ENCODE measurements around the gene CPN2.

Gene CPN2

DNA sequence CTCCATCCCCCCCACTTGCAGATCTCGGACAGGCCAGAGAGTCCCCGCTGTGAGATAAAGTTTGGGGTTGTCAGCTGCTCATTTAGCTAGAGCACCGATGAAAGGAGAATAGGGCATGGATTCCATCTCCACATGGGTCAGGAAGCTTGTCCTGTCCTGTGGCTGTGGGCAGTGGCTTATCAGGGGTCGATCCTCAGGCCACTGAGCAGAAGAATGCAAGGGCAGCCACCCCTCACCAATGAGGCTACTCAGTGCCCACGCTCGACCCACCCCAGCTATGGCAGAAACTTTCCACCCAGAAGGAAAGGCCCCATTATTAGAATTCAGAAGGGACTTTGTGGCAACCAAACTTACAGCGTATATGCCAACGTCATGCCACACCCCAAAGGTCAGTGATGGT, 43.3 kb downstream of the CPN2 start:
- Mint-ChIP-seq H3K27me3 (peaks cover 22% of the 10 kb centered on the region), H3K4me1 (peaks cover 50% of the 10 kb centered on the region), H3K4me3 (no peak overlapping the region), H3K9me3 (no peaks in the 10 kb centered on the region), H3K36me3 (no peaks in the 10 kb centered on the region), H3K27ac (no peak overlapping the region)
- no peak for ATAC-seq

DNA sequence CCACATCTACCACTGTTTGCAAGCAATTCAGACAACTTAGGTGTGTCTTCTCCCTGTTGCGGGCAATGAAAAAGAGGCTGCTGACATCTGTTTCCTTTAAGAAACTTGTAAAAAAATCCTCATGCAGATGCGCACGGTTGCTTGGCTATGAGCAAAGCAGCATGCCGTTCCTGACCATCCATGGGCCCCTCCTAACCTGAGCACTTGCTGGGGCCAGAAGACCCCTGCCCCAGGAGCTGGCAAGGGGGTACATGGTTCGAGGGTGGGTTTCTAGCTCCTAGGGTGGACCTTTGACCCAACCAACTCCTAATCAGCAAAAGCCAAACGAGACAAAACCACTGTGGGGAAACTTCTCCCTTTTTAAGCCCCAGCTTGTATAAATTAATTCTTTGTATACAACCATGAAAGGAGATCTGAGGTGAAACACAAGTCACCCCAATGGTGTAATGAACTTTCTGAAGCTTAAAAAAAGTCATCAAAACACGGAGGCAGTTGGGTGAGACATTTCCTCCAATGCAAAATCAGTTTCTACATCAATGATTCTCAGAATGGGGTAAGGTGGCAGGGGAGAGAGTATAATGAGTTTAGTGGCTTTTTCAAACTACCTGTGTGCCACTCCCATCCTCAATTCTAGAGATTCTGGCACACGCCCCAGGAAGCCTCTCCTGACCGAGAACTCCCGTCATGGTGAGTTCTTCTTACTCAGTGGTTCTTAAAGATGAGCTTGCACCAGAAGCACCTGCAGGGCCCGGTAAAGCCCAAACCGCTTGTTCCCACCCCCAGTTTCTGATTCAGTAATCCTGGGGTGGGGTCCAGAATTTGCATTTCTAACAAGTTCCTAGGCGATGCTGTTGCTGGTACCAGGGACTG, 44.1 kb downstream of the CPN2 start:
- H3K36me3 Mint-ChIP-seq = no peaks in the 10 kb centered on the region
- ATAC-seq = peak; percentile 70
- H3K4me1 Mint-ChIP-seq = peaks cover 44% of the 10 kb centered on the region
- peak overlapping the region; percentile 48 for H3K27ac Mint-ChIP-seq
- H3K9me3 Mint-ChIP-seq = no peaks in the 10 kb centered on the region
- peaks cover 15% of the 10 kb centered on the region for H3K27me3 Mint-ChIP-seq
- H3K4me3 Mint-ChIP-seq = peak overlapping the region; percentile 48

DNA sequence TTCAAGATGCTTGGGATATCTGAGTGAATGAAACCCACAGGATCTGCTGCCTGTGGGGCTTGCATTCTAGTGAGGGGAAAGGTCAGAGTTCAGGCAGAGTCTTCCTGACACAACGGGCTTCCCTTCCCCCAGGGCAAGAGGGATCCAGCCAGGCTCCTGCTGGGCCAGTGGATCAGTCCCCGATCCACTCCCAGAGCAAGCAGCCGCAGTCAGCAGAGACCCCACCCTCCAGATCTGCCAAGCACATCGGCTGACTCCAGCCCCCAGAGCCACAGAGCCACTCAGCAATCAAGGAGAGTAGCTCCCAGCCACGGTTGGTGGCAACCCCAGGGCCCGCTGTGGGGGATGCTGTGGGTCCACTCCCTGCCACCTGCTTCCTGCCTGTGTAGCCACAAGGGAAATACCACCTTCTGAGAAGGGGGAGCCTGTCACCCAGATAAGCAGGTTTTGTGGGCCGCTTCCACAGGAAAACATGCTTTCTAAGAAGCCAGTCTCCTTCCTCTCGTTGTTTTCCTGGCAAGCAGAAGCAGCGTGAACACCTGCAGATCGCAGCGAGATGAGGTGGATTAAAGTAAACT, 44.9 kb downstream of the CPN2 start:
- ATAC-seq = peak; percentile 81
- Mint-ChIP-seq H3K36me3 (no peaks in the 10 kb centered on the region), H3K4me1 (peaks cover 44% of the 10 kb centered on the region)

DNA sequence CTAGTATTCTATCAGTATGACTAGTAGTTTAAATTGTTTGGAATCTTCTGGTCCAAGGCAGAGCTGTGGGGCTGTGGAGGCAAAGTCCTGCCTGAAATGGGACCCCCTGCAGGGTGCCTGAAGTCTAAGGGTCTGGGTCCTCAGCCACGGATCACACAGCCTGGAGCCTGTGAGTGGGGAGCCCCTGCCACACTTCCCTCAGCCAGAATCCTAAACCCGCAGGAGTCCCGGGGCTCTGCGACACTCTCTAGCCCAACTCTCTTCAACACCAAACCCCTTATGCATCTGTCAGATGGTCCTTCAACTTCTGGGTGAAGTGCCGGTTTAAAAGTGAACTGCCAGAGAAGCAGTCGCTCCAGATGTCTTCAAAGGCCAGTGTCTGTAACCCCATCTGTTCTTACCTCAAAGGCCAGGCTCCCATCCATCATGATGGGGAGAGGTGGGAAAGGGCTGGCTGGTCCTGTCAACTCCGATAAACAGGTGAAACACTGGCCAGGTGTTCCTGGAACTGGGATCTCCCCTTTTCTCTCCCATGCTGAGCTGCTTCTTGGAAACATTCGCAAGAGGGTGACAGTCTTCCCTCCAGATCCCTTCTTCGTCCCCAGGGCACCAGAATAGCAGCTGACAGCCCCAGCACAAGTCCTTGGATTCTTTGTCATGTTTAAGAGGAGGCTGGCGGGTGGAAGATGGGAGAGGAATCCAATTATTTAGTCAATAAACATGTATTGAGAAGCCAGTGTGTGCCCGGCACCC, 45.6 kb downstream of the CPN2 start:
- Mint-ChIP-seq H3K9me3 (no peaks in the 10 kb centered on the region), H3K4me1 (peaks cover 44% of the 10 kb centered on the region), H3K36me3 (no peaks in the 10 kb centered on the region), H3K27ac (peak overlapping the region; percentile 48), H3K4me3 (no peak overlapping the region), H3K27me3 (peaks cover 2% of the 10 kb centered on the region)
- ATAC-seq = no peak

More for the DNA sequence above, 44.9 kb downstream of the CPN2 start:
- no peaks in the 10 kb centered on the region for H3K9me3 Mint-ChIP-seq
- H3K4me3 Mint-ChIP-seq = peak overlapping the region; percentile 12
- H3K27me3 Mint-ChIP-seq = peaks cover 8% of the 10 kb centered on the region
- H3K27ac Mint-ChIP-seq = peak overlapping the region; percentile 48

DNA sequence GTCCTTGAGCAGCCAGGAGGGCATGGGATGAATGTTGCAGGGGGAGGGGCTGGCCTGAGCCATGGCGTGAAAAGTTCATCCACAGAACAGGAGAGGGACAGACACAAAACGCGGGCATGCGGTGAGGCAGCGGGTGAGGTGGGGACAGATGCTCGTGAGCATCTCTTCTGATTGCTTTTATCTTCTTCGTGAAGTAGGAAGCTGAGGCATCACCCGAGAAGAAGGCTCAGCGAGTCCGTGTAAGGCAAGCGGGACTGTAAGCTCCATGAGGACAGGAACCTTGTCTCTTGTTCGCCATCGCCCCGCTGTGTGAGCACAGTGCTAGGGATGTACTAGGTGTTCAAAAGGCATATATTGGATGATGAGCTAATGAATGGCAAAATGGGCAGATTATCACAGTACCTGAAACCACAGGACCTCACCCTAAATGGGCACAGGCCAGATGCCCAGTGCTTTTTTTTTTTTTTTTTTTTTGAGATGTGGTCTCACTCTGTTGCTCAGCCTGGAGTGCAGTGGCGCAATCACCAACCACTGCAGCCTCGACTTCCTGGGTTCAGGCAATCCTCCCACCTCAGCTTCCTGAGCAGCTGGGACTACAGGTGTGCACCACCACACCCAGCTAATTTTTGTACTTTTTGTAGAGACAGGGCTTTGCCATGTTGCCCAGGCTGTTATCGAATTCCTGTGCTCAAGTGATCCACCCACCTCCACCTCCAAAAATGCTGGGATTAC, 46.8 kb downstream of the CPN2 start:
- ATAC-seq = no peak
- Mint-ChIP-seq H3K27me3 (no peaks in the 10 kb centered on the region), H3K4me3 (no peak overlapping the region), H3K27ac (no peak overlapping the region), H3K4me1 (peaks cover 44% of the 10 kb centered on the region), H3K9me3 (no peaks in the 10 kb centered on the region), H3K36me3 (no peaks in the 10 kb centered on the region)

DNA sequence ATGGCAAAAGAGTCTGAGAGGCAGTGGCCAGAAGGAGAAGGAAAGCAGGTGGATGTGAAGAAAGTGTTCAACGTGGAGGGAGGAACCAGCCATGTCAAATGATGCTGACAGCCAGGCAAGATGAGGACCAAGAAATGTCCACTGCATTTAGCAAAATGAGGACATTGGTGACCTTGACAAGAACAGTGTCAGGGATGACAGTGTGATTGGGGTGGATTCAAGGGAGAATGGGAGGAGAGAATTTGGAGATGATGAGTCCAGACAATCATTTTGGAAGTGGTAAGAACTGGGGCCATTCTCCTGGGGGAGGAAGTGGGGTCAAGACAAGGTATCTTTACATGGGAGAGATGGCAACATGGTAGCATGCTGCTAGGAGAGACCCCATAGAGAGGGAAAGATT, 47.4 kb downstream of the CPN2 start:
- no peaks in the 10 kb centered on the region for H3K9me3 Mint-ChIP-seq
- H3K4me1 Mint-ChIP-seq = peaks cover 38% of the 10 kb centered on the region
- no peak overlapping the region for H3K4me3 Mint-ChIP-seq

DNA sequence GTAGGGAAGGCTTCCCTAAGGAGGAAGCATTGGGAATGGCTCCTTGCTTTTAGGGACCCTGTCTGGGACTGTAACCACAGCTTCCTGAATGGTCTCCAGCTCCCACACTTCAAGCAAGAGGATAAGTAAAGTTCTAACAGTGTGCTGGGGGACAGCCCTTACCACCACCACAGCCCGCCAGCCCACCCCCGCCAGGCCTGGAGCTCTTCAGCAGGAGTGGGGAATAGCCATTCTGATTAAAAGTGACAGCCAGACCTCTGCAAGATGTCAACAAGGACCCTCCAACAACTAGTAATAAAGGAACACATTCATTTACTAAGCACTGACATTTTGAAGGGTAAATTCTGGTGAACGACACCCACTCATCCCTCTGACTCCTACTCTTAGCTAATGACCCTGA, 49.4 kb downstream of the CPN2 start:
- Mint-ChIP-seq H3K4me1 (peaks cover 26% of the 10 kb centered on the region), H3K36me3 (no peaks in the 10 kb centered on the region), H3K4me3 (no peak overlapping the region), H3K9me3 (no peaks in the 10 kb centered on the region), H3K27me3 (peaks cover 13% of the 10 kb centered on the region), H3K27ac (no peak overlapping the region)
- ATAC-seq = no peak

More for the DNA sequence above, 47.4 kb downstream of the CPN2 start:
- no peak overlapping the region for H3K27ac Mint-ChIP-seq
- H3K27me3 Mint-ChIP-seq = peaks cover 4% of the 10 kb centered on the region
- no peaks in the 10 kb centered on the region for H3K36me3 Mint-ChIP-seq
- no peak for ATAC-seq

DNA sequence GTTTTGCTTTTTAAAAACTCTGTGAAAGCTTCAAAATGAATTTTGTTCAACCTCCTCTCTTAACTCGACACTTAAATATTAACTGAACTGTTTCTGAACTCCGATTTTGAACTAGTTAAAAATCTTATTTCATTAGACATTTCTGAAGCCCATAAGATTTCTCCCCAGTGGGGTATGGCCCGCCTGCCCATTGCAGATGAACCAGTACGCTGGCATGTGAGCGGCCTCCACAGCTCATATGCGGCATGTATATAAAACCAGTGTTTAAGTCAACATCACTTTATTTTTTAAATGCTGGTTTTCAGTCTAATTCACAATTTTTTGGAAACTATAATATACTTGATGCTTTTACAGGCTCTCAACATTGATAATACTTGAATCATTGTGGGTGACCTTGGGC, 50.2 kb downstream of the CPN2 start:
- ATAC-seq = no peak
- no peaks in the 10 kb centered on the region for H3K36me3 Mint-ChIP-seq
- no peak overlapping the region for H3K27ac Mint-ChIP-seq
- no peaks in the 10 kb centered on the region for H3K9me3 Mint-ChIP-seq
- H3K4me3 Mint-ChIP-seq = no peak overlapping the region
- H3K4me1 Mint-ChIP-seq = peaks cover 18% of the 10 kb centered on the region
- H3K27me3 Mint-ChIP-seq = peaks cover 13% of the 10 kb centered on the region

DNA sequence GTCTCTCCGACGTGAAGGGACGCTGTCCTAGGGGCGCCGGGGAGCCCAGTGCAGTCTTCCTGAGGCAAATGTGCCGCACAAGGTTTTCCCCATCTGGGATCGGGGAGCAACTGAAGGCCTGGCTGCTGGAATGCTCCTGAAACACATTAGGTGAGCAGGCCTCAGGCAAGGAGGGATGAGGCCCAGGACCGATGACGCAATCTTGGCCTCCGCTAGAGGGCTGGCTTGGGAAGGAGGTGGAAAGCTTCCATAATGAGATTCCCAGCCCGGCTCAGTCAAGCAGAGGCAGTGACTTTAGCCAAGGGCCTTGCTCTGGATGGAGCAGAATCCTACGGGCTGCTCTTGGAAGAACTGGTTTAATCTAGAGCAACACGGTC, 50.8 kb downstream of the CPN2 start:
- no peak overlapping the region for H3K27ac Mint-ChIP-seq

DNA sequence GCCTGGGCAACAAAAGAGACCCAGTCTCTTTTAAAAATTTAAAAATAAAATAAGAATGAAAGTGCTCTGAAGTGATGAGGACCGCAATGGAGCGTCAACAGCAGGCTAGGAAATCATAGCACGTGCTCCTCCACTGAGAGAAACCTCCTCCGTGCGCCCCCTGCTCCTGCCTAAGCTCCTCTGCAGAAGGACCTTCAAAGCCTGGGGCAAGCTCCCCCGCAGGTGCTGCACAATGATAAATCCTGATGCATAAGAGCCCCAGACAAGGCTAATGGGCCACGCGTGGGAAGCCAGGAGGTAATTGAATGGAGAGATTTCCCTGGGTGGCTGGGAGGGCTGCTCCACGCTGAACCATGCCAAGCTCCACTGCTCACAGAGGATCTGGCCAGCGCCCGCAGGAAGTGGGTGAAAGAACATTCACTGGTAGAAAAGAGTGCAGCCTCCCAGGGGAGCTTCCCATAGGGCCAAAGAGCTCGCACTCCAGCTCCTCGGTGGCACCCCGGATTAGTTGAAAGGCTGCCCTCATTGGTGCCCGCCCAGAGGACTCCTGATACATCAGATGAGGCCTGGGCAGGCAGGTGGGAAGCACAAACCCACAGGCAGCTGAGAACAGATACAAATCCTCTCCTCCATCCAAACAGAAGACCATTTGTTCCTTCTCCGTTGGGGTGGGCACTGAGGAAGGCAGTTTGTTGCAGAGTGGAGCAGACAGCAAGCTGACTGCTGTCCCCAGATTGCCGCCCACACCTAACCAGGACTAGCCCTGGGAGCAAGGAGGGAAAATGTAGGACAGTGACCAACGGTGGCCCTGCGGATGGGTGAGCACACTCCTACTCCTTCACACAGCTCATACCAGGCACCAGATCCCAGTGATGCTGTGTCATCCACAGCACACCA, 52.5 kb downstream of the CPN2 start:
- Mint-ChIP-seq H3K9me3 (no peaks in the 10 kb centered on the region), H3K4me1 (peaks cover 11% of the 10 kb centered on the region), H3K36me3 (no peaks in the 10 kb centered on the region), H3K27ac (no peak overlapping the region), H3K27me3 (peaks cover 25% of the 10 kb centered on the region), H3K4me3 (no peak overlapping the region)
- no peak for ATAC-seq

More for the DNA sequence above, 50.8 kb downstream of the CPN2 start:
- peaks cover 13% of the 10 kb centered on the region for H3K27me3 Mint-ChIP-seq
- H3K4me3 Mint-ChIP-seq = no peak overlapping the region
- ATAC-seq = no peak
- H3K36me3 Mint-ChIP-seq = no peaks in the 10 kb centered on the region
- peaks cover 13% of the 10 kb centered on the region for H3K4me1 Mint-ChIP-seq
- no peaks in the 10 kb centered on the region for H3K9me3 Mint-ChIP-seq

DNA sequence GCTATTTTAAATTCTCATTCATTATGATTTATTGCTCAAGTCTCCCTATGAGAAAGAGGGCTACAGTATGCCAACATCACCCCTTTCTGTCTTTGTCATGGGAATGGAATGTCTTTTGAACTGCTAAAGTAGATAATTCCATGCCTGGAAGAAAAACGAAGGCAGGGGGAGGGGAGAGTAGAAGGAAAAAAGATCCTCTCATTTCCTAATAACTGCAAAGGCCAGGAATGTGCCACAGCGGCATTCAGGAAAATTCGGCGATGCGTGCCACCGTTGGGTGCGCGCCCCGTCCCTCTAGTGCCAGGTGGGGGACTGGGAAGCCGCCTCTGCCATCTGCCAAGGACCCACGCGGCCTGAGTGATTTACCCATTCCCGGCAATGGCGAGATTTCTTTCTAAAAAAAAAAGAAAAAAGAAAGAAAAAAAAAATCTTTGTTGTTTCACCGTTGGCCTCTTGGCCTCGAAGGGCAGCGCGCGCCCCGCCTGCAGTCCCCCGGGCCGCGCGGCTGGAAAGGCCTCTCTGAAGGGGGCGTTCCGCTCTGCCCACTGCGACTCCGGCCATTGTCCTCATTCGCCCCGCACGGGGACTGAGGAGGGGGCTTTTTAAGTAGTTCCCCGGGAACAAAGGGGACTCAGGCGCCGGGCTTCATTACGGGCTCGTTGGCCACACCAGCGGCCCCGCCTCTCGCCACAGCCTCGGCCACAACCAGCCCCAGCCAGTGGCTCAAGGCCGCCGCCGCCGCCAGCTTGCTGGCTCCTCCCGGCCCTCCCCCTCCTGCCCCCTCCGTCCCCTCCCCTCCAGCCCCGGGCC, 54.5 kb downstream of the CPN2 start:
- H3K36me3 Mint-ChIP-seq = no peaks in the 10 kb centered on the region
- H3K4me3 Mint-ChIP-seq = no peak overlapping the region
- peaks cover 11% of the 10 kb centered on the region for H3K4me1 Mint-ChIP-seq
- H3K27me3 Mint-ChIP-seq = peaks cover 25% of the 10 kb centered on the region
- H3K9me3 Mint-ChIP-seq = peaks cover 3% of the 10 kb centered on the region
- no peak overlapping the region for H3K27ac Mint-ChIP-seq
- ATAC-seq = no peak

DNA sequence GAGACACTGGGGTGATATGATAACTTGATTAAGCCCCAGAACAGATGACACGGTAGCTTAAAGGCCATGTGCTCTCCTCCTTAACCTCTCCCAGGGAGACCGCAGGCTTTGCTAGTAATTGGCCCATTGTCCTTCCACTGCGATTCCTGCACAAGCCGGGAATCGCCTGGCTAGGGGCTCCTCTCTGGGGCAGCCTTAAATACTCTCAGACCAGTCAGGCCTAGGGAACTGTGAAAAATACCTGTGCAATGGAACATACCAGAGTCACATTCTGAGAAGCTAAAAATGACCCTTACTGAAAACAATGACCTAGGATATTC, 56.3 kb downstream of the CPN2 start:
- Mint-ChIP-seq H3K4me3 (no peak overlapping the region), H3K36me3 (peaks cover 5% of the 10 kb centered on the region), H3K27ac (no peak overlapping the region), H3K27me3 (peaks cover 40% of the 10 kb centered on the region), H3K4me1 (peaks cover 11% of the 10 kb centered on the region), H3K9me3 (peaks cover 6% of the 10 kb centered on the region)
- ATAC-seq = no peak

DNA sequence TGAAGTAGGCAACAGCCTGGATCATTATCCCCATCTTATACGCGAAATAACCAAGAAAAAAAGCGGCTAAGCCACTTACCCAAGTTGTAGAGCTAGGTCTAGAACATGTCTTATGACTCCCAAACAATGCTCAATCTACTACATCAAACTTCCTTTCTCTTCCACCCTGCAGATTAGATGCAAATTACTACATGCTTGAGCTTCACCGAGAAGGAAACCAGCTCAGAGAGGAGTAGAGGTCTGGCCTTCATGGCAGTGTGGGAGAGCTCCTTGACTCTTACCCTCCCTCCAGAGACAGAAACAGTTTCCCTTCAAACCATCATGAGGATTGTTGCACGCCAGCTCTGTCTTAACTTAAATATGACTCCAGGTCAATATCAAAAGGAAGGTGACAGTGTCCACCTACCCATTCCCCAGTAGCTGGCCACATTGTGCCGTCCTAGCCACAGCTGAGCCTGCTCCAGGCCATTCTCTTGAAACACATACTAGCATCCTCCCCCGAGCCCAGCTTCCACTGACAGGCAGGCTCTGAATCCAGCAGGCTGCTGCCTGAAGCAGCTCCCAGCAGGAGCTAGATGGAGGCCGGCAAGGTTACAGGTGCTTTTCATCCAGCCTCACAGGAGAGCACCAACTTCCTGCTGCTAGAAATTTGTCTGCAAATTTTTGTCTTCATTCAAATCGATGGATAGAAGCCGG, 56.8 kb downstream of the CPN2 start:
- Mint-ChIP-seq H3K4me3 (no peak overlapping the region), H3K27ac (no peak overlapping the region), H3K36me3 (peaks cover 5% of the 10 kb centered on the region), H3K27me3 (peaks cover 42% of the 10 kb centered on the region), H3K4me1 (peaks cover 11% of the 10 kb centered on the region), H3K9me3 (peaks cover 6% of the 10 kb centered on the region)
- no peak for ATAC-seq
